ENCODE data around the gene MRGPRX1.
"Not testable (repeated sequence)": the region's sequence is repeated elsewhere in the genome, so short reads cannot be mapped to it uniquely, and the experiment has no call there.

MRGPRX1 gene

GRCh38 chr11:18939314-18939713 is at the start of gene MRGPRX1:
Gene MRGPRX1, minus strand, starts transcription at chr11:18939414. Its CDS starts 4,630 bp downstream, at chr11:18934784.
- DNase-seq, result no peak

- DNase-seq, result no peak
Measured at GRCh38 chr11:18987454-18988231, 48.4 kb upstream of the MRGPRX1 start.

- DNase-seq, result no peak
Measured at GRCh38 chr11:18986744-18987143, 47.5 kb upstream of the MRGPRX1 start.

GRCh38 chr11:18981897-18982296 is 42.7 kb upstream of the MRGPRX1 start:
- no peak for DNase-seq

- no peak for DNase-seq
Measured at GRCh38 chr11:18974192-18974591, 35.0 kb upstream of the MRGPRX1 start.

GRCh38 chr11:18972336-18972735 is 33.1 kb upstream of the MRGPRX1 start:
- DNase-seq, result no peak

- no peak for DNase-seq
Measured at GRCh38 chr11:18969720-18970119, 30.5 kb upstream of the MRGPRX1 start.

- no peak for DNase-seq
Measured at GRCh38 chr11:18958221-18958910, 19.2 kb upstream of the MRGPRX1 start.

GRCh38 chr11:18956630-18957029 is 17.4 kb upstream of the MRGPRX1 start:
- DNase-seq, result no peak

- DNase-seq, result no peak
Measured at GRCh38 chr11:18936002-18936673, 3.1 kb downstream of the MRGPRX1 start.

GRCh38 chr11:18934195-18934814 is 4.9 kb downstream of the MRGPRX1 start:
- DNase-seq, result no peak

GRCh38 chr11:18927550-18928322 is 11.5 kb downstream of the MRGPRX1 start:
- no peak for DNase-seq

- DNase-seq, result not testable (repeated sequence)
Measured at GRCh38 chr11:18925426-18925825, 13.8 kb downstream of the MRGPRX1 start.

- DNase-seq, result no peak
Measured at GRCh38 chr11:18912883-18913282, 26.3 kb downstream of the MRGPRX1 start.

- DNase-seq, result no peak
Measured at GRCh38 chr11:18907391-18907790, 31.8 kb downstream of the MRGPRX1 start.

- not testable (repeated sequence) for DNase-seq
Measured at GRCh38 chr11:18900637-18901036, 38.6 kb downstream of the MRGPRX1 start.

- DNase-seq, result not testable (repeated sequence)
Measured at GRCh38 chr11:18900151-18900611, 39.0 kb downstream of the MRGPRX1 start.

- not testable (repeated sequence) for DNase-seq
Measured at GRCh38 chr11:18891712-18892111, 47.5 kb downstream of the MRGPRX1 start.

GRCh38 chr11:18890615-18891014 is 48.6 kb downstream of the MRGPRX1 start:
- DNase-seq, result no peak
